OCI-LY7 (cell line): ENCODE results near the gene CORO6. TPM values are rescaled to one million over a fixed set of nuclear protein-coding genes. Genes with fewer than 3 reads are reported as not detected.
A peak's percentile ranks its signal among the peaks of the same experiment; 100 is the strongest.

Experiments
- BruUV-seq: library from RNA; stranded (reverse); fragments of 400-500 nt; replicated peaks from 2 replicates; lab custom pipeline; 2021; lab: Mats Ljungman, UMichigan
- CTCF ChIA-PET: fragments of 300-600 bp; sonication (Branson Sonifier 250); formaldehyde crosslinking; loops from one replicate; lab custom pipeline; 2022; ENCODE audit warnings: antibody characterized with exemption; ENCODE audit not compliant: unreplicated experiment; lab: Charles Lee
- POLR2A ChIA-PET: fragments of 300-600 bp; sonication (Branson Sonifier 250); formaldehyde crosslinking; loops from one replicate; lab custom pipeline; 2022; ENCODE audit warnings: antibody characterized with exemption; lab: Charles Lee
- DNase-seq: peaks from one replicate; pipeline ENCODE4 v3.0.0-alpha.2; 2015; ENCODE audit warnings: low spot score
- H2AFZ ChIP-seq: fragments of 200-600 bp; sonication (generic), shearing (Covaris generic); 2 replicates; pipeline ENCODE4 v1.6.1; 2014; ENCODE audit warnings: mild to moderate bottlenecking, antibody characterized with exemption, low read length, moderate library complexity
- H3K27ac ChIP-seq: fragments of 200-600 bp; sonication (generic); 2 replicates; pipeline ENCODE4 v1.5.1; 2014; ENCODE audit warnings: mixed run types, low read depth, mild to moderate bottlenecking, moderate library complexity, low read length, inconsistent platforms; ENCODE audit not compliant: poor library complexity, severe bottlenecking
- H3K36me3 ChIP-seq: fragments of 200-600 bp; sonication (generic); 2 replicates; pipeline ENCODE4 v1.6.1; 2014; ENCODE audit warnings: mild to moderate bottlenecking, antibody characterized with exemption, low read length, moderate library complexity, mixed read lengths; ENCODE audit not compliant: insufficient read depth
- H3K4me1 ChIP-seq: fragments of 200-600 bp; sonication (generic); 2 replicates; pipeline ENCODE4 v1.5.1; 2014; ENCODE audit warnings: mild to moderate bottlenecking, low read length; ENCODE audit not compliant: insufficient read depth, poor library complexity, severe bottlenecking
- H3K4me2 ChIP-seq: fragments of 200-600 bp; sonication (generic); 2 replicates; pipeline ENCODE4 v1.6.1; 2014; ENCODE audit warnings: mild to moderate bottlenecking, low read length
- H3K4me3 ChIP-seq: fragments of 200-600 bp; sonication (generic); 2 replicates; pipeline ENCODE4 v1.5.1; 2014; ENCODE audit warnings: mild to moderate bottlenecking, low read depth, low read length; ENCODE audit not compliant: poor library complexity, severe bottlenecking
- H3K79me2 ChIP-seq: fragments of 200-600 bp; sonication (generic); 2 replicates; pipeline ENCODE4 v1.6.1; 2016; ENCODE audit warnings: low read depth, mild to moderate bottlenecking, low read length, moderate library complexity, mixed read lengths; ENCODE audit not compliant: insufficient read depth
- H3K9me2 ChIP-seq: fragments of 200-600 bp; sonication (generic); 2 replicates; pipeline ENCODE4 v1.6.1; 2016; ENCODE audit warnings: mild to moderate bottlenecking, low read length, mixed read lengths; ENCODE audit not compliant: insufficient read depth
- H3K9me3 ChIP-seq: fragments of 200-600 bp; sonication (generic); 2 replicates; pipeline ENCODE4 v1.6.1; 2014; ENCODE audit warnings: mild to moderate bottlenecking, mixed run types, low read length, mixed read lengths
- H4K20me1 ChIP-seq: fragments of 200-600 bp; sonication (generic); 2 replicates; pipeline ENCODE4 v1.6.1; 2014; ENCODE audit warnings: mild to moderate bottlenecking, antibody characterized with exemption, low read length, moderate library complexity, mixed read lengths; ENCODE audit not compliant: insufficient read depth
- EZH2phosphoT487 ChIP-seq: fragments of 200-600 bp; sonication (generic); IDR thresholded peaks from 2 replicates; pipeline ENCODE4 v1.6.1; 2018; ENCODE audit warnings: low read depth, borderline replicate concordance, mild to moderate bottlenecking, mixed run types, antibody characterized with exemption, low read length, moderate library complexity, mixed read lengths
- intact Hi-C: fragments of 100-400 bp; cut with micrococcal nuclease; formaldehyde crosslinking; loops from one replicate; pipeline ENCODE4 v1.10.0; 2022; ENCODE audit not compliant: unreplicated experiment
- total RNA-seq, 2 experiments: library from RNA; depleted of rRNA in 1 of 2; stranded (reverse); fragments of >200 nt in 1 of 2; shearing (Covaris generic) in 1 of 2; gene quantifications; 2 replicates each; pipeline ENCODE4 v1.2.3, GENCODE V29; 2014 to 2022
- TF ChIP-seq, protein P1 (sequence below): fragments of 200-600 bp; sonication (generic); conservative IDR thresholded peaks from 2 replicates; pipeline ENCODE4 v1.5.1; 2014; ENCODE audit warnings: mild to moderate bottlenecking, antibody characterized with exemption, low read length, moderate library complexity, mixed read lengths

The CORO6 gene
- total RNA-seq, 2 experiments from 2014 or later = 5.9 to 6.2 TPM

DNA sequence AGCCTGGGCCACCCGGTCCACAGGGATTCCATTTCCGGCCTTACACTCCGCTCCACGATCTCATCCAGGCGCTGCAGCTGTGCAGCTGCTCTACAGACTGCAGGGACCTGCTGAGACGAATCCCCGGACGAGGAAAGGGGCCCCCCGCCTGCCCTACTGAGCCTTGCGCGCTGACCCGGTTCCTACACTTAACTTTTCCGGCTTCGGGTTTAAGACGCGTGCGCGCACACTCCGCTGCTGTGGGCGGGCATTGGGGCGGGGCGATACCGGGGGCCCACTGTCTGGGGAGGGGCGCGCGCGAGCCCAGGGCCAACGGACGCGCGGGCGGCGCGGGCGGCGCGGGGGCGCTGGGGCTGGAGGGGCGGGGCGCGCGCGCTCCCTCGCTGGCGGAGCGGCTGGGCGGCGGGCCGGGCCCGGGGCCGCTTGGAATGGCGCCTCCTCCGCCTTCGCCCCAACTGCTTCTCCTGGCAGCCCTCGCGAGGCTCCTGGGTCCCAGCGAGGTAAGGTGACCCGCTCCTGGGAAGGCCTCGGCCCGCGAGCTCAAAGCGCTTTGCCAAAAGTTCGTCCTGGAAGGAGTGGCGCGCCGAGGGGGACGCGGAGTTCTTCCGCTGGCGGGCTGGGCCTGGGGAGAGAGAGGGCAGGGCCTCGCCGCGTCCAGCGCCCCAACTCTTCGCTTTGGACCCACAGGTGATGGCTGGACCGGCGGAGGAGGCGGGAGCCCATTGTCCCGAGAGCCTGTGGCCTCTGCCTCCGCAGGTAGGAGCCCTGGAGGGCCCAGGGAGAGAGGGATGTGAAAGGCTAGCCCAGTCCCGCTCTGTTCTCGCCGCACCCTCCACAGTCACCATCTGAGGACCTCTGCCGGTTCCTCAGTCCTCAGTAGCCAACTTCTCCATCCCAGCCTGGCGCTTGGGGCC is 54.1 kb downstream of the CORO6 start, which contains the start of gene TP53I13:
TP53I13 (plus strand) TSS at position 371 of the 914 bp plus-strand sequence; CDS start at position 429, 58 bp downstream.
- no peaks in the 10 kb centered on the region for H3K9me3 ChIP-seq
- H3K79me2 ChIP-seq = no peaks in the 10 kb centered on the region
- no peak for TF ChIP-seq EZH2phosphoT487
- peak within 1 kb of the TSS; percentile 72 for H3K4me3 ChIP-seq
- ChIA-PET POLR2A (interaction anchor here (0.6 to 1.2 kb wide), 3 partner anchors 18 to 199 kb away, joined by 3 to 4 read pairs (median 4); no protein-coding TSS in a partner anchor), CTCF (interaction anchor here (0.5 to 1.4 kb wide), 5 partner anchors 22 to 268 kb away, joined by 3 to 10 read pairs (median 4); no protein-coding TSS in a partner anchor)
- H3K27ac ChIP-seq = peak within 1 kb of the TSS; percentile 68
- DNase-seq = peak; percentile 93
- H3K4me1 ChIP-seq = peaks cover 29% of the 10 kb centered on the region
- peak within 1 kb of the TSS; percentile 71 for H2AFZ ChIP-seq
- no peaks in the 10 kb centered on the region for H4K20me1 ChIP-seq
- H3K4me2 ChIP-seq = peak within 1 kb of the TSS; percentile 98
- no peaks in the 10 kb centered on the region for H3K9me2 ChIP-seq
- intact Hi-C loops = loop anchor here (1.0 to 10.0 kb wide), 3 partner anchors 22 to 424 kb away; no protein-coding TSS in a partner anchor
- H3K36me3 ChIP-seq = peaks cover 7% of the 10 kb centered on the region; the same call in 1 of the 2 replicates
- no TSS peak for BruUV-seq

DNA sequence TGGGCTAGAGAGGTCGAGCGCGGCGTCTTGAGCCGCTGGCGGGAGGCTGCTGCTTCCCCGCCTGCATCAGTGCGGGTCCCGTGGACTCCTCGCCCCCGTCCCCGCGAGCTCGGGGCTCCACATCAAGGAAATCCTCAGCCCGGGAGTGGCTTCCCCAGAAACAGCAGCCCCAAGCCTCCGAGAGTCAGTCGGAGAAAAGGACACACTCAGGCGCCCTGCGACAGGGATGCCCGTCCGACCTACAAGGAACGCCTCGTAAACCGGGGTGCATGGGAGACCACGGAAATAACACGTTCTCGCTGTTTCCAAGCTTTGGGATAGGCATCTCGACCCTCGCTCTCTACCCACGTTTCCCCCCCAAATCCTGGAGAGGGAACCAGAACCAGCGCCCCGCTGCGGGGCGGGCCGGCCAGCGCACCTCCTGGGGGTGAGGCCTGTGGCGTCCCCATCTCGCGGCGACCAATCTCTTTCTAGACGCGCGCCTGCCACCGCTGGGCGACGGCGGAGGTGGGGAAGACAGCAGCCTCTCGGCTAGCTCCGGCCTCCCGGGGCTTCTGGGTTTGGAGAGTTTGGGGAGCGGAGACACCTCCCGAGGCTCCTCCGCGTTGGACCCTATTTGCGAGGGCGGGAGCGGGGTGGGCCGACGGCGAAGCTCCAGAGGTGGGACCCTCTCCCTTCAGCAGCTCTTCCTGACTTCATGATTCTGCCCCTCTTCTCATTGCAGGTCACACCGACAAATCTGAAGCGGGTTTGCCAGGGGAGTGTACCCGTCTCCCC is 55.0 kb downstream of the CORO6 start:
- TF ChIP-seq EZH2phosphoT487 = no peak
- TF ChIP-seq, protein P1, sequence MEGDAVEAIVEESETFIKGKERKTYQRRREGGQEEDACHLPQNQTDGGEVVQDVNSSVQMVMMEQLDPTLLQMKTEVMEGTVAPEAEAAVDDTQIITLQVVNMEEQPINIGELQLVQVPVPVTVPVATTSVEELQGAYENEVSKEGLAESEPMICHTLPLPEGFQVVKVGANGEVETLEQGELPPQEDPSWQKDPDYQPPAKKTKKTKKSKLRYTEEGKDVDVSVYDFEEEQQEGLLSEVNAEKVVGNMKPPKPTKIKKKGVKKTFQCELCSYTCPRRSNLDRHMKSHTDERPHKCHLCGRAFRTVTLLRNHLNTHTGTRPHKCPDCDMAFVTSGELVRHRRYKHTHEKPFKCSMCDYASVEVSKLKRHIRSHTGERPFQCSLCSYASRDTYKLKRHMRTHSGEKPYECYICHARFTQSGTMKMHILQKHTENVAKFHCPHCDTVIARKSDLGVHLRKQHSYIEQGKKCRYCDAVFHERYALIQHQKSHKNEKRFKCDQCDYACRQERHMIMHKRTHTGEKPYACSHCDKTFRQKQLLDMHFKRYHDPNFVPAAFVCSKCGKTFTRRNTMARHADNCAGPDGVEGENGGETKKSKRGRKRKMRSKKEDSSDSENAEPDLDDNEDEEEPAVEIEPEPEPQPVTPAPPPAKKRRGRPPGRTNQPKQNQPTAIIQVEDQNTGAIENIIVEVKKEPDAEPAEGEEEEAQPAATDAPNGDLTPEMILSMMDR = peak; percentile 63
- H3K9me3 ChIP-seq = no peaks in the 10 kb centered on the region
- POLR2A ChIA-PET = interaction anchor here (0.6 to 1.2 kb wide), 4 partner anchors 31 to 311 kb away, joined by 3 to 4 read pairs (median 3); no protein-coding TSS in a partner anchor
- H3K36me3 ChIP-seq = no peaks in the 10 kb centered on the region
- peak overlapping the region; percentile 98 for H3K4me2 ChIP-seq
- no peaks in the 10 kb centered on the region for H3K9me2 ChIP-seq
- no peaks in the 10 kb centered on the region for H4K20me1 ChIP-seq
- H3K79me2 ChIP-seq = no peaks in the 10 kb centered on the region
- DNase-seq = peak; percentile 84
- intact Hi-C loops = loop anchor here (1.0 to 10.0 kb wide), 3 partner anchors 23 to 423 kb away; no protein-coding TSS in a partner anchor
- H3K4me3 ChIP-seq = peak overlapping the region; percentile 72
- TSS peak; percentile 69 for BruUV-seq
- H3K27ac ChIP-seq = peak overlapping the region; percentile 68
- CTCF ChIA-PET = interaction anchor here (0.5 kb wide), 1 partner anchor 198 kb away, joined by 4 read pairs; no protein-coding TSS in a partner anchor
- H2AFZ ChIP-seq = peak overlapping the region; percentile 71
- H3K4me1 ChIP-seq = peaks cover 29% of the 10 kb centered on the region

DNA sequence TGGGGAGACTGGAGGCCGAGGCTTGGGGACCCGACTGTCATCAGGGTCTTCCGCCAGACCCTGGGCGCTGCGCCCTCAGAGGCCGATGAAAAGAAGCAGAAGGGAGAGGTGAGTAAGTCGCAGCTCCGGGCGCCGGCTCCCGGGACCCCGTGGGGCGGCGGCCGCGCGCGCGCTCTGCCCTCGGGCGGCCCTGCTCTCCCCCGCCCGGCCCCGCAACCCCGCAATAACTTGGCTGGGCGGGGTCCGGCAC is 55.5 kb downstream of the CORO6 start:
- TF ChIP-seq EZH2phosphoT487 = no peak
- TF ChIP-seq, protein P1 = no peak
- BruUV-seq = no TSS peak
- Histone ChIP-seq H2AFZ (peak overlapping the region; percentile 71; the same call in 1 of the 2 replicates), H3K9me2 (no peaks in the 10 kb centered on the region), H3K4me1 (peaks cover 32% of the 10 kb centered on the region), H3K27ac (peak overlapping the region; percentile 68), H4K20me1 (no peaks in the 10 kb centered on the region), H3K4me2 (peak overlapping the region; percentile 98), H3K79me2 (no peaks in the 10 kb centered on the region), H3K4me3 (peak overlapping the region; percentile 72), H3K36me3 (no peaks in the 10 kb centered on the region), H3K9me3 (no peaks in the 10 kb centered on the region)
- no peak for DNase-seq
- intact Hi-C loops = loop anchor here (10.0 kb wide), 2 partner anchors 192 to 422 kb away; no protein-coding TSS in a partner anchor
- ChIA-PET CTCF (no interaction called here), POLR2A (no interaction called here)
